ENCODE results near the gene F12.
A peak's percentile ranks its signal among the peaks of the same experiment; 100 is the strongest.
"Not testable (repeated sequence)": the region's sequence is repeated elsewhere in the genome, so short reads cannot be mapped to it uniquely, and the experiment has no call there.

F12 gene

GRCh38 chr5:177376107-177376506 lies 33.3 kb downstream of the F12 start:
- H3K27me3 Mint-ChIP-seq = no peaks in the 10 kb centered on the region
- no peak overlapping the region for H3K4me3 Mint-ChIP-seq
- H3K9me3 Mint-ChIP-seq = no peaks in the 10 kb centered on the region
- H3K27ac Mint-ChIP-seq = peak overlapping the region; percentile 88
- H3K4me1 Mint-ChIP-seq = peaks cover 61% of the 10 kb centered on the region
- no peaks in the 10 kb centered on the region for H3K36me3 Mint-ChIP-seq

- not testable (repeated sequence) for H3K27ac Mint-ChIP-seq, H3K4me3 Mint-ChIP-seq, H3K36me3 Mint-ChIP-seq, H3K27me3 Mint-ChIP-seq, H3K9me3 Mint-ChIP-seq
- H3K4me1 Mint-ChIP-seq = peaks cover 60% of the 10 kb centered on the region
Measured at GRCh38 chr5:177375516-177375915, 33.8 kb downstream of the F12 start.

DNA sequence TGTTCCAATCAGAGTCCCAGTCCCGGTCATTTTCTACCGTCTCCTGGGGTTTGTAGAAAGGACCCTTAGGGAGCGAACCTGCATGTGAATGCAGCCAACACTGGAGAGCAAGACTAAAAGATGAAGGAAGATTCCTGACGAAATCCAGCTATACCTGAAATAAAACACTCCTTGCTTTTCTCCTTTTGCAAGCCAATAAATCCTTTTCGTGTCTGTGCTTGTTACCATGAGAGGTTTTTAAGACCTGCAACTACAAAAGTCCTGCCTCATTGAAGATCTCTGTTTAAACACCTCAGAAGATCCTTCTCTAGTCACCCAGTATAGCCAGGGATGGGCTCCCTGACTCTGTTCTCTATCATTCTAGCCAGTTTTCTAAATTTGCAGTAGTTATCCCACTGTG lies 35.2 kb downstream of the F12 start:
- H3K9me3 Mint-ChIP-seq = no peaks in the 10 kb centered on the region
- no peaks in the 10 kb centered on the region for H3K27me3 Mint-ChIP-seq
- H3K36me3 Mint-ChIP-seq = peaks cover 2% of the 10 kb centered on the region
- peak overlapping the region; percentile 23 for H3K4me3 Mint-ChIP-seq
- H3K27ac Mint-ChIP-seq = peak overlapping the region; percentile 65
- peaks cover 61% of the 10 kb centered on the region for H3K4me1 Mint-ChIP-seq

DNA sequence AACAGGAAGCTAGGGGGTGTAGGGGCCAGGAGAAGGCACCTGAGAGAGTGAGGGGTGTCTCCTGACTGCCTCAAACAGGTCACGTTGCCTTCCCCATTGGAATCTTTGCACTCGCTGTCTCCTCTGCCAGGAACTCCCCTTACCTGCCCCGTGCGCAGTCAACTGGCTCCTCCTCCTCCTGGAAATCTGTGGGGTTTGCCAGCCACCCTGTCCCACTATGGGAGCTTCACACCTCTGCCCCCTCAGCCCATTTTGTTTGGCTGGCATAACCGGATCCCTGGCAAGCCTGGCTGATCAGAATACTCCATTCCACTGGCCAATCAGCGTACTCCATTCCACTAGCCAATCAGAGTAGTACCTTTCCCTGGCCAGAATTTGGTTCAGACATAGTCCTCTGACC lies 35.6 kb downstream of the F12 start:
- Mint-ChIP-seq H3K9me3 (no peaks in the 10 kb centered on the region), H3K27ac (peak overlapping the region; percentile 65), H3K36me3 (peaks cover 7% of the 10 kb centered on the region), H3K4me3 (peak overlapping the region; percentile 23), H3K27me3 (no peaks in the 10 kb centered on the region), H3K4me1 (peaks cover 61% of the 10 kb centered on the region)

- H3K36me3 Mint-ChIP-seq = peaks cover 7% of the 10 kb centered on the region
- peak overlapping the region; percentile 80 for H3K27ac Mint-ChIP-seq
- peaks cover 68% of the 10 kb centered on the region for H3K4me1 Mint-ChIP-seq
- peak overlapping the region; percentile 73 for H3K4me3 Mint-ChIP-seq
- H3K9me3 Mint-ChIP-seq = no peaks in the 10 kb centered on the region
- H3K27me3 Mint-ChIP-seq = no peaks in the 10 kb centered on the region
Measured at GRCh38 chr5:177372910-177373309, 36.5 kb downstream of the F12 start.

DNA sequence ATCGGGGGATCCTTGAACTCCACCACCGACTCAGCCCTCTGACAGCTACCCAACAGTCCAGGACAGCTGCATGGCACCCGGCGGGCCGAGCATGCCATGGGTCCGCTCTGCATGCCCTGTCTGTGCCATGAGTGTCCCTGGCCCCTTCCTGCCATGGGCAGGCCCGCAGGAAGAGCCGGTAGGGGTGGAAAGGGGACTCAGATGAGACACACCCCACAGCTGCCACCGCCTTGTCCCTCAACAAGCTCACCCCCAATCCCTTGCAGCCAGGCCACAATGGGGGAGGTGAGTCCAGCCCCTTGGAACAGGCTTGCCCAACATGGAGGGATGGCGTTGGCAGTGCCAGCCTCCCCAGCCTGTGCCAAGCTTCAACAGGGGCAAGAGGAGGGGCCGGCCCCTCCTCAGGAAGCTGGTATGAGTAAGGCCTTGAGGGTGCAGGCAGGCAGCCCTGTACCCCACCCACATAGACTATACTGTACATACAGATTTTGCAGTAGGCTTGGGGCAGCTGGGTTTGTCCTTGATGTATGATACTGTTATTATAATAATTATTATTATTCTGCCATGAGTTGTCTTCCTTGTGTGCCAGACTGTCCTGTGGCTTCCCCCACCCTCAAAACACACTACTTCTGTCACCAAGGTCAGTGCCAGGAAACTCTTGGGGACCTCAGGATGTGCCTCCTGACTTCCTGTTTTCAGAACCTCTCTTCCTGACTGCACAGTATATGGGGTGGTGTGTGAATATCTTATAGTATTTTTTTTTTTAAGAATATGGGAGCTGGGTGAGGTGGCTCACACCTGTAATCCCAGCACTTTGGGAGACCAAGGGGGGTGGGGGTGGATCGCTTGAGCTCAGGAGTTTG lies 37.1 kb downstream of the F12 start:
- H3K4me3 Mint-ChIP-seq = peak overlapping the region; percentile 73
- H3K27ac Mint-ChIP-seq = peak overlapping the region; percentile 80
- peaks cover 7% of the 10 kb centered on the region for H3K36me3 Mint-ChIP-seq
- no peaks in the 10 kb centered on the region for H3K27me3 Mint-ChIP-seq
- H3K4me1 Mint-ChIP-seq = peaks cover 68% of the 10 kb centered on the region
- no peaks in the 10 kb centered on the region for H3K9me3 Mint-ChIP-seq

DNA sequence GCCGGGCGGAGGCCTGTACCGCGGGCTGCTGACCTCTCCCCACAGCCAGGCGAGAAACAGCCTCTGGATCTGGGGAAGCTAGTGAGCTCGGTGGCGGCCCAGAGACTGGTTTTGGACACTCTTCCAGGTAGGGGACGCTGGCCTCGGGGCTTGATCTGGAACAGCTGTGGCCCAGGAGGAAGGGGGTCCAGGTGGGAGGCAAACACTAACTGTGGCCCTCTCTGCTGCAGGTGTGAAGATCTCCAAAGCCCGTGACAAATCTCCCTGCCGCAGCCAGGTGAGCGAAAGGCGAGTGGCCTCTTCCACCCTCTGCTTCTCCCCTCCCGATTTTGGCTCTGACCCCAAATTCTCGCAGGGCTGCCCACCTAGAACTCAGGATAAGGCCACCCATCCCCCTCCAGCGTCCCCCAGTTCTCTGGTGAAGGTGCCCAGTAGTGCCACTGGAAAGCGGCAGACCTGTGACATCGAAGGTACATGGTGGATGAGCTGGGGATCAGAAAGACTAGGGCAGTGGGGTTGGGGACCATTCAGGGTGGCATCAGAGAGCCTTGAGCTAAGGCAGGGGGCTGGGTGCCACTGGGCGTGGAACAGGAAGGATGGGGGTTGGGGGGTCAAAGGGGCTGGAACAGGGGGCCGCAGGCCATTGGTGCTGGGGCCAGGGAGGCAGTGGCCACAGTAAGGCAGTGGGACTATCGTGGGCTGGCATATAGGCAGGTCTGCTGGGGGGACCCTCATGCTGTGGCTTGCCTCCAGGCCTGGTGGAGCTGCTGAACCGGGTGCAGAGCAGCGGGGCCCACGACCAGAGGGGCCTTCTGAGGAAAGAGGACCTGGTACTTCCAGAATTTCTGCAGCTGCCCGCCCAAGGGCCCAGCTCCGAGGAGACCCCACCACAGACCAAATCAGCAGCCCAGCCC lies 38.0 kb downstream of the F12 start:
- H3K27ac Mint-ChIP-seq = peak overlapping the region; percentile 68

GRCh38 chr5:177370488-177371119 lies 38.8 kb downstream of the F12 start:
- Mint-ChIP-seq H3K4me3 (no peak overlapping the region), H3K27me3 (no peaks in the 10 kb centered on the region), H3K9me3 (no peaks in the 10 kb centered on the region), H3K36me3 (peaks cover 9% of the 10 kb centered on the region), H3K27ac (no peak overlapping the region), H3K4me1 (peaks cover 72% of the 10 kb centered on the region)

More for the DNA sequence above, 38.0 kb downstream of the F12 start:
- H3K4me1 Mint-ChIP-seq = peaks cover 70% of the 10 kb centered on the region
- H3K4me3 Mint-ChIP-seq = peak overlapping the region; percentile 39
- peaks cover 9% of the 10 kb centered on the region for H3K36me3 Mint-ChIP-seq
- H3K27me3 Mint-ChIP-seq = no peaks in the 10 kb centered on the region
- no peaks in the 10 kb centered on the region for H3K9me3 Mint-ChIP-seq

DNA sequence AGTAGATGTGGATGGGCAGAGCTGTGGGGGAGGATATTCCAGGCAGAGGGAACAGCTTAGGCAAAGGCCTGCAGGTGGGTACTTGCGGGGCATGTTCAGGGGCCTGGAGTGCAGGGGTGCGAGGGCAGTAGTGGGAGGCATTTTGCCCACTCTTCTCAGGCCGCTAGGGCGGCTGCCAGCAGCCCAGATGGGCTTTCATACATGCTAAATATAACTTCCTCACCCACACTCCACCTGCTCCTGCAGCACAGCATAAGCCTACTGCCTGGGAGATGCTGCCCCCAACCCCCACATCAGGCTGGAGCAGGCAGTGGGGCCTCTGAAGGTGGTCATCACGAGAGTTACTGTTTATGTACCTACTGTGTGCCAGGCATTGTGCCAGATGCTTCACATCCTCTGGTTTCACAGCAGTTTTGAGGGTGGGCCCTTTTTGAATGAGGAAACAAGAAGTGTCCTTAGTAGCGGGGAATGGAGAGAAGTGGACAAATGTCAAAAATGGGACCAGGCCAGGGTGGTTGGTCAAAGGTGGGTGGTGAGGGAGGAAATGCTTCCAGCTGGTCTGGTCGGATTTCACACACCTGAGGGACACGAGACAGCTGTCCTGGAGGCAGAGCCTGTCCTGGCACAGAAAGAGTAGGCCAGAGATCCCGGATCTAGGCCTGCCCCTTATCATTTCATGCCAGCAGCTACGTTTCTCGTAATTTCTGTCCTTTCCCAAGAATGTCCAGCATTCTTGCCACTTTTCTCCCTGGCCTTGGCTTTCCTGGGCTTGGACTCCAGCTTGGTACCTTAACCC lies 39.5 kb downstream of the F12 start:
- no peaks in the 10 kb centered on the region for H3K9me3 Mint-ChIP-seq
- H3K4me3 Mint-ChIP-seq = no peak overlapping the region
- peaks cover 71% of the 10 kb centered on the region for H3K4me1 Mint-ChIP-seq
- H3K36me3 Mint-ChIP-seq = peaks cover 9% of the 10 kb centered on the region
- no peaks in the 10 kb centered on the region for H3K27me3 Mint-ChIP-seq
- H3K27ac Mint-ChIP-seq = peak overlapping the region; percentile 63

GRCh38 chr5:177368869-177369644 lies 40.3 kb downstream of the F12 start:
- Mint-ChIP-seq H3K9me3 (no peaks in the 10 kb centered on the region), H3K27ac (peak overlapping the region; percentile 63), H3K4me3 (no peak overlapping the region), H3K4me1 (peaks cover 71% of the 10 kb centered on the region), H3K36me3 (peaks cover 9% of the 10 kb centered on the region), H3K27me3 (no peaks in the 10 kb centered on the region)

DNA sequence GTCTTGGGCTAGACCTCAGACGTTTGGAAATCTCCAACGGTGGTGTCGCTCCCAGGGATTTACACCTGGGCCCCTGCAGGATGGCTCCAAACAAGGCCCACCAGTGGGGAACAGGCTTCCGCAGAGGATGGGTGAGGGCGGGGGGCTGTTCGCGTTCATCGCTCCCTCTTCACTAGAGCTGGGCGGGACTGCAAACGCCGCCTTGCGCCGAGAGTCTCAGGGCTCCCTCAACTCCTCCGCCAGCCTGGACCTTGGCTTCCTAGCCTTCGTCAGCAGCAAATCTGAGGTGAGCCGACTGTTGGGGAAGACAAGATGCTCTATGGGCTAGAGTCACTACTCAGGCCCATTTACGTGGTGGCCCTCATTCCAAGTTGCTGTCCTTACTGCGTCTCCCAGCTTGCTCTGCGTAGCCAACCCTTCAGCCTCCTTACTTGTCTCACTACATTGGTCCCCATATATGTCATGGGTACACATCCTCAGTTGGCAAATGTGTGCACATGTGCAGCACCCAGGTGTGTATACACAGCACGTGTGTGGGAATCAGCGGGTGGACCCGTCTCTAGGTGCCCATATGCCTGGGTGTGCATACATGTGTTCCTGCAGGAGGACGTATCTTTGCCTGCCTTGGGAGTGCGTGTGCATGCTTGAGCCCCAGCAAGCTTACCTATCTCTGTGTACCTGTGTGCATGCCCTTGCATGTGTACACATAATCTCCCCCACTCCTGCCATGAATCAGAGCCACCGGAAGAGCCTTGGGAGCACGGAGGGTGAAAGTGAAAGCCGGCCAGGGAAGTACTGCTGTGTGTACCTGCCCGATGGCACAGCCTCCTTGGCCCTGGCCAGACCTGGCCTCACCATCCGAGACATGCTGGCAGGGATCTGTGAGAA lies 41.1 kb downstream of the F12 start:
- no peaks in the 10 kb centered on the region for H3K27me3 Mint-ChIP-seq
- H3K27ac Mint-ChIP-seq = no peak overlapping the region
- H3K9me3 Mint-ChIP-seq = no peaks in the 10 kb centered on the region
- H3K4me3 Mint-ChIP-seq = no peak overlapping the region
- peaks cover 70% of the 10 kb centered on the region for H3K4me1 Mint-ChIP-seq
- peaks cover 9% of the 10 kb centered on the region for H3K36me3 Mint-ChIP-seq

GRCh38 chr5:177367323-177367848 lies 42.0 kb downstream of the F12 start:
- H3K36me3 Mint-ChIP-seq = peaks cover 9% of the 10 kb centered on the region
- H3K4me1 Mint-ChIP-seq = peaks cover 69% of the 10 kb centered on the region
- H3K27ac Mint-ChIP-seq = peak overlapping the region; percentile 51
- H3K9me3 Mint-ChIP-seq = no peaks in the 10 kb centered on the region
- H3K27me3 Mint-ChIP-seq = no peaks in the 10 kb centered on the region
- no peak overlapping the region for H3K4me3 Mint-ChIP-seq

DNA sequence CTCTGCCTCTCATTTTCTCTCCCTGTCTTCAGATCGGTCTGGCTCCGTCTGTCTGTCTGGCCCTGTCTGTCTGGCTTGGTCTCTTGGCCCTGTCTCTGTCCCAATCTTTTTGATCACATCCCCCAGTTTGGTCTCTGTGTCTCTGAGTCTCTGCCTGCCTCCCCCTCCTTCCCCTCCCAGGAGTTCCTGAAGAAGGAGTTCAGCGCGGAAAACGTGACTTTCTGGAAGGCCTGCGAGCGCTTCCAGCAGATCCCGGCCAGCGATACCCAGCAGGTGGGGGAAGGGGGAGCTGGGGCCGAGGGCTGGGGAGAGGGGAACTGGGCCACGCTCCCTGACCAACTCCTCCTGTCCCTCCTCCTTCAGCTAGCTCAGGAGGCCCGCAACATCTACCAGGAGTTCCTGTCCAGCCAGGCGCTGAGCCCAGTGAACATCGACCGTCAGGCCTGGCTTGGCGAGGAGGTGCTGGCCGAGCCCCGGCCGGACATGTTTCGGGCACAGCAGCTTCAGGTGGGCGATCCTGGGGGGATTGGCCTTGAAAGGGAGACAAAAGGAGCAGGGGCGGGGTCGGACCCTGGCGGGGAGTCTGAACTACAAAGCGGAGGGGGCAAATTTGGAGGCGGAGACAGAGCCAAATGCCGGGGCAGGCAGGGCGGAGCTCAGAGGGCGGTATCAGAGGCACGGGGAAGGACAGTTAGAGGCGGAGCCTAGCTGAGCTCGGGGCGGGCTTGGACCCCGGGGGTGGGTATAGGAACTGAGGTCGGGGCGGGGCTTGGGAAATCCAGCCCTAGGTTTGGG lies 42.6 kb downstream of the F12 start:
- H3K4me3 Mint-ChIP-seq = no peak overlapping the region

More for the DNA sequence above, 42.6 kb downstream of the F12 start:
- Mint-ChIP-seq H3K4me1 (peaks cover 69% of the 10 kb centered on the region), H3K27me3 (no peaks in the 10 kb centered on the region), H3K27ac (peak overlapping the region; percentile 35), H3K9me3 (no peaks in the 10 kb centered on the region), H3K36me3 (peaks cover 9% of the 10 kb centered on the region)
